GM08714 (cell line): ENCODE results near the gene KRTAP5-7.
"Not testable (repeated sequence)": the region's sequence is repeated elsewhere in the genome, so short reads cannot be mapped to it uniquely, and the experiment has no call there.

Experiments
- H3K4me3 ChIP-seq: fragments of 200-500 bp; sonication (Bioruptor generic); 2 replicates; pipeline ENCODE4 v1.5.1; 2014; ENCODE audit warnings: mild to moderate bottlenecking, low read length, inconsistent platforms
- ZNF274 ChIP-seq: IDR thresholded peaks from 2 replicates; pipeline ENCODE4 v1.6.1; 2012; ENCODE audit warnings: mild to moderate bottlenecking, low read depth, low read length

KRTAP5-7 gene

DNA sequence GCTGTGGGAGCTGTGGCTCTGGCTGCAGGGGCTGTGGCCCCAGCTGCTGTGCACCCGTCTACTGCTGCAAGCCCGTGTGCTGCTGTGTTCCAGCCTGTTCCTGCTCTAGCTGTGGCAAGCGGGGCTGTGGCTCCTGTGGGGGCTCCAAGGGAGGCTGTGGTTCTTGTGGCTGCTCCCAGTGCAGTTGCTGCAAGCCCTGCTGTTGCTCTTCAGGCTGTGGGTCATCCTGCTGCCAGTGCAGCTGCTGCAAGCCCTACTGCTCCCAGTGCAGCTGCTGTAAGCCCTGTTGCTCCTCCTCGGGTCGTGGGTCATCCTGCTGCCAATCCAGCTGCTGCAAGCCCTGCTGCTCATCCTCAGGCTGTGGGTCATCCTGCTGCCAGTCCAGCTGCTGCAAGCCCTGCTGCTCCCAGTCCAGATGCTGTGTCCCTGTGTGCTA lies 21.7 kb downstream of the KRTAP5-7 start:
- no peak for TF ChIP-seq ZNF274
- no peak overlapping the region for H3K4me3 ChIP-seq

DNA sequence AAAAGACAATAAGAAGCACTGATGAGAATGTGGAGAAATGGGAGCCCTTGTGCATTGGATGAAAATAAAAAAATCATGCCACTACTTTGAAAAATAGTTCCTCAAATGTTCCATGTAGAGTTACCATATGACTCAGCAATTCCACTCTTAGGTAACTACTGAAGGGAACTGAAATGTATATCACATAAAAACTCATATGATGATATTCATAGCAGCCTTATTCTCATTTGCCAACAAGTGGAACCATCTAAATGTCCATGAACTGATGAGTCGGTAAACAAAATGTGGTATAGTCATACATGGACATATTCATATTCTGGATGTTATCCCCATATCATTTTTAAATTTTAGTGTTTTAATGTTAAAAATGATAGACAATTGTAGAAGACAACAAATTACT lies 24.6 kb downstream of the KRTAP5-7 start:
- no peak overlapping the region for H3K4me3 ChIP-seq
- TF ChIP-seq ZNF274, result no peak

- no peak overlapping the region for H3K4me3 ChIP-seq
- TF ChIP-seq ZNF274, result no peak
Observed at GRCh38 chr11:71554996-71555395, 27.9 kb downstream of the KRTAP5-7 start.

DNA sequence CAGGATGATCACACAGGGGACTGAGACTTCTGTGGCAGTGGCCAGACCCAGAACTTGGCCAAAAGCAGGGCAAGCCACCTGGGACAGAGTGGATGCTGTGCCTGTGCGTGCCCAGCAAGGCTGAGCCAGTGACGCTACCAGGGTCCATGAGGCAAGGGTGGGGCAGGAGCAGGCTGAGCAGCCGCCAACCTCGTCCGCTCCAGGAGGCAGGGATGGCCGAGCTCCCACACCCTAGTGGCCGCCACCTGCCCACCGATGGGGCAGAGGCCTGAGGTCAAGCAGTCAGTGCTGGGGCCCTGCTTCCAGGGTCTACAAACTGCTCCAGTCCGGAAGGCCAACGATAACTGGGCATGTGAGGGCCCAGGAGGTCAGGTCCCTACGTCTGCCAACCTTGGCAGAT lies 28.4 kb downstream of the KRTAP5-7 start:
- no peak for TF ChIP-seq ZNF274
- no peak overlapping the region for H3K4me3 ChIP-seq

DNA sequence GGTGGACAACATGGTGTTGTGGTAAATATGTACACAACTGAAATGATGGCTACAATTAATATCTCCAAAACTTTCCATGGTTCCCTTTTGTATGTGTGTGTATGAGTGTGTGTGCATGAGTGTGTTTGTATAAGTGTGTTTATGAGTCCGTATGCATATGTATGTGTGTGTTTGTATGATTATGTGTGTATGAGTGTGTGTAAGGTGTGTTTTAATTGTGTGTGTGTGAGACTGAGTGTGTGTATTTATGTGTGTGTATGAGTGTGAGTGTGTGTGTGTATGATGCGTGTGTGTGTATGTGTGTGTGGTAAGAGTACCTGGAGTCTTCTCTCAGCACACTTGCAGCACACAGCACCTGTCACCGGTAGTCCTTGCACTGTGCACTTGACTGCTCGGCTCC lies 29.0 kb downstream of the KRTAP5-7 start:
- H3K4me3 ChIP-seq, result no peak overlapping the region
- no peak for TF ChIP-seq ZNF274

GRCh38 chr11:71557257-71557656 lies 30.2 kb downstream of the KRTAP5-7 start:
- TF ChIP-seq ZNF274, result no peak
- no peak overlapping the region for H3K4me3 ChIP-seq

GRCh38 chr11:71558996-71559395 lies 31.9 kb downstream of the KRTAP5-7 start:
- no peak for TF ChIP-seq ZNF274

GRCh38 chr11:71562120-71562519 lies 35.1 kb downstream of the KRTAP5-7 start:
- no peak for TF ChIP-seq ZNF274
- no peak overlapping the region for H3K4me3 ChIP-seq

More at GRCh38 chr11:71558996-71559395, 31.9 kb downstream of the KRTAP5-7 start:
- H3K4me3 ChIP-seq, result no peak overlapping the region

GRCh38 chr11:71563406-71563805 lies 36.3 kb downstream of the KRTAP5-7 start:
- TF ChIP-seq ZNF274, result no peak
- H3K4me3 ChIP-seq, result no peak overlapping the region

GRCh38 chr11:71564430-71564829 lies 37.4 kb downstream of the KRTAP5-7 start:
- H3K4me3 ChIP-seq, result no peak overlapping the region
- TF ChIP-seq ZNF274, result no peak

DNA sequence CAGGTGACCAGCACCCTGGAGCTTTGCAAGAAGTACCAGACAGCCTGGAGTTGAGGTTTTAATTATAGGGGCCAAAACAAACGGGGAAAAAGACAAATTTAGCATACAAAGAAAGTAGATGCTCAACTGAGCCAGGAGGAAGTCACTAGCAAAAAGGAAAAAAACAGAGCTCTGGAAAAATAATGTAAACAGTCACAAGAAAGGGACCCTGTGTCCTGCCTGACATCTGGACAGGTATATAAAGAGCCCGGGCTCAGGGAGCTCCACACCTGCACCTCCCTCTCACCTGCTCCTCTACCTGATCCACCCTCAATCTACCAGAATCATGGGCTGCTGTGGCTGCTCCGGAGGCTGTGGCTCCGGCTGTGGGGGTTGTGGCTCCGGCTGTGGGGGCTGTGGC lies 38.2 kb downstream of the KRTAP5-7 start, which contains the start of gene KRTAP5-10:
KRTAP5-10 (plus strand) TSS at position 301 of the 400 bp plus-strand sequence; CDS start at position 326, 25 bp downstream.
- no peak within 1 kb of the TSS for H3K4me3 ChIP-seq
- TF ChIP-seq ZNF274, result no peak

GRCh38 chr11:71566081-71566620 lies 39.1 kb downstream of the KRTAP5-7 start:
- H3K4me3 ChIP-seq, result no peak overlapping the region
- no peak for TF ChIP-seq ZNF274

DNA sequence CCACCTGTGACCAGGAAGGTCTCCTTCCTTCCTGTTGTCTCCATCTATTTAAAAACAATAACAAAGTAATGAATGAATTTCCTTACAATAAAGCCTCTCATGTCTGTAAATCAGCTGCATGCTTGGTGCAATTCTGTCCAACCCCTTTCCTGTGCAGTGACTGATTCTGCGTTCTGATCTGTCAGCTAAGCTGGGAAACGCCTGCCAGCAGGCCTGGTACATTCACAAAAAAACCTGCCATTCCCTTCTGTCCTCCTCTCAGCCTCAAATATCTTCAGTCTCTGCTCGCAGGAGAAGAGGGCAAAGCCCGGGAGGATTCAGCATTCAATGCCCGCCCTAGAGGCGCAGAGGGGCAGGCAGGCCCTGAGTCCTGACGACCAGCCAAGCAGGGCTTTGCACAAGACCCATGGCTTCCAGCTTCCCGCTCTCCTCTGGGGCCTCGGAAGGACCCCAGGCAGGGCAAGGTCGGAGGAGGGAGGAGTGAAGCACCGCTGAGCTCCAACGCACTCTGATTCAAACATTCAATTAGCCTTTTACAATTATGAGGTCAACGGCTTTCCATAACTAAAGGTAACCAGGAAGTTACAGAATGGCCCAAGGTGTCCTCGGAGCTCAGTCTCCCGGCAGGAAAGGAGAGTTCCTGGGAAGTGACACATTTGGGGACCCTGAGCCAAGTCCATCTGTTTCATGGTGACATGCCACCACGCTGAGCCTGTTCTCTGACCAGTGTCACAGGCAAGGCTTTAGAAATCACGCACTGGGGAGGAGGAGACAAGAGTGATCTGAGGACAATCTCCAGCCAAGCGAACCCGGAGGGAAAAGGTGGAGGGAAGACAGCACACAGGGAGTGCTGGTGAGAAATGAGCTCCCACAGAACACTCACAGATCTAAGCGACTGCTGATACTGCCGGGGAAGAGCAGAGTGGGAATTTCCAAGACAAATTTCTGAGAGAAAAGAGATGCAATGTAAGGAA lies 39.8 kb downstream of the KRTAP5-7 start:
- not testable (repeated sequence) for H3K4me3 ChIP-seq

DNA sequence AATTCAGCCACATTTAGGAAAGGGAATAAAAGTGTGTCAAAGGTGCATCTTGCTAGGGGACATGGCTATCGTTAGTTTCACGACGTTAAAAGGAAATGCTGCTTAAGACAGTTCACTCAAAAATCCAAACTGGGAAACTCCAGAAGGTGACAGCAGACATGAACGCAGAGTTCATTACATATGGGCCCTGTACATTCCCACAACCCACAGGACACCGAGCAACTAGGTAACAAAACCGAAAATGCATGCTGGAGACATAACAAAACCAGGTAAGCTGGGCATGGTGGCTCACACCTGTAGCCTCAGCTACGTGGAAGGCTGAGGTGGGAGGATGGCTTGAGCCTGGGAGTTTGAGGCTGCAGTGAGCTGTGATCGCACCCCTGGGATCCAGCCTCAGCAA lies 40.6 kb downstream of the KRTAP5-7 start:
- not testable (repeated sequence) for H3K4me3 ChIP-seq

DNA sequence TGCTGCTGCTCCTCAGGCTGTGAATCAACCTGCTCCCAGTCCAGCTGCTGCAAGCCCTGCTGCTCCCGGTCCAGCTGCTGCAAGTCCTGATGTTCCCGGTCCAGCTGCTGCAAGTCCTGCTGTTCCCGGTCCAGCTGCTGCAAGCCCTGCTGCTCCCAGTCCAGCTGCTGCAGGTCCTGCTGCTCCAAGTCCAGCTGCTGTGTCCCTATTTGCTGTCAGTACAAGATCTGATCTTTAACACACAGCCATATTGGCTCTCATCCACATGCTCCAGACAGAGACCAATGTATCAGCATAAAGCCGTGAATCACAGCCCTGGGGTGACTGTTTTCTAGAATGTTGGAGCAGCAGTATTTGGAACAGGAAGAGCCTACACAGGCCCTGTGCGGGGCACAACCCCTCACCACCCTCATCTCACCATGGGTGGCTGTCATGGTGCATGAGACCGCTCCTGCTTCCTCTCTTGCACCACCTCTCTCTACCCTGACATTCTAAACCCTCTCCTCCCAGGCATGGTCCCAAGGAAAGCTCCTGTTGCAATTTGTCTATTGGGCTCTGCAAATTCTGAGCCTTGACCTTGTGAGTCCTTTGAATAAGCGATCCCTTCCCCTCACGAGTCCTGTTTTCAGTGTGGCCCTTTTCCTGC lies 41.8 kb downstream of the KRTAP5-7 start:
- TF ChIP-seq ZNF274, result no peak
- no peak overlapping the region for H3K4me3 ChIP-seq

DNA sequence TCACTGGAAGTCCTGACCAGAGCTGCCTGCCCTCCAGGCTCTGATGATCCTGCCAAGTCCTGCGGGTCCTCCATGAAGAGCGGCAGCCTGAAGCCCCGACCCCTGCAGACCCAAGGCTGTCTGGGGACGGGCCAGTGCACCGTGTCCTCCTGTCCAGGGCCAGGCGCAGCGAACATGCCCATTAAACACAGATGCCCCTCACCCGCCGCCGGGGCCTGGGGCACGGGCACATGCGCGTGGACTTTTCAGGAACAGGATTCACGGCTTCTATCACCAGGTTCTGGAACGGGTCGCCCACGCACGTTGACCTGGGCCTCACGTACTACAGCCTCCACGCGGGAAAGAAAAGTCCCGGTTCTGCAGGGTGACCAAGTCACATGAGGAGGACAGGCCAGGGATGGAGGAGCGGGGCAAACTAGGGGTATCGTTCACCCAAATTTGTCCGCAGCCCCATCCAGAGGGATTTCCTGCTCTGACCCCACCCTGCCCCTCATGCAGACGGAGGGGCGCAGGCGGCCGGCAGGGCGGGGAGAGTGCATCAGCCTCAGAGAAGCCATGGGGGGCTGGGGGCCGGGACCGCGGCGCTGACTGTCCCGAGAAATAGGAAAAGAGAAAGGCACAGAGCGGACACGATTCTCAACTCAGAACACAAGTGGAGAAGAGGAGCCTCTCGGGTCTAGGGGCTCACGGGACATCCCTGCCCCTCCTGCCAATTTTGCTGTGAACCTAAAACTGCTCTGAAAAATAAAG lies 44.2 kb downstream of the KRTAP5-7 start:
- H3K4me3 ChIP-seq, result not testable (repeated sequence)
